GM19324 (cell line): ENCODE measurements around the gene SYCE1.
"Not testable (repeated sequence)": the region's sequence is repeated elsewhere in the genome, so short reads cannot be mapped to it uniquely, and the experiment has no call there.

Source experiments
- ATAC-seq: cut with Tn5 transposase; IDR thresholded peaks from one replicate; pipeline ENCODE4 v1.9.1; 2021; ENCODE audit warnings: mild to moderate bottlenecking, moderate library complexity; ENCODE audit not compliant: unreplicated experiment, low FRiP score

The SYCE1 gene

GRCh38 chr10:133559216-133559615 lies 6.2 kb downstream of the SYCE1 start:
- no peak for ATAC-seq

- ATAC-seq, result no peak
These were observed 8.0 kb downstream of the SYCE1 start for GRCh38 chr10:133557381-133557780.

GRCh38 chr10:133555521-133555920 lies 9.9 kb downstream of the SYCE1 start:
- ATAC-seq, result no peak

GRCh38 chr10:133554600-133554999 lies 10.8 kb downstream of the SYCE1 start:
- ATAC-seq, result no peak

GRCh38 chr10:133544506-133544905 lies 20.9 kb downstream of the SYCE1 start:
- no peak for ATAC-seq

- ATAC-seq, result not testable (repeated sequence)
These were observed 23.9 kb downstream of the SYCE1 start for GRCh38 chr10:133541441-133541975.

GRCh38 chr10:133537546-133538545 lies 27.5 kb downstream of the SYCE1 start:
- ATAC-seq, result no peak

GRCh38 chr10:133536198-133536597 lies 29.2 kb downstream of the SYCE1 start:
- no peak for ATAC-seq

- no peak for ATAC-seq
These were observed 31.0 kb downstream of the SYCE1 start for GRCh38 chr10:133534417-133534816.

- no peak for ATAC-seq
These were observed 32.5 kb downstream of the SYCE1 start for GRCh38 chr10:133532871-133533270.

- no peak for ATAC-seq
These were observed 34.9 kb downstream of the SYCE1 start for GRCh38 chr10:133530506-133530905.

GRCh38 chr10:133529576-133529946 lies 35.8 kb downstream of the SYCE1 start:
- no peak for ATAC-seq

- no peak for ATAC-seq
These were observed 36.4 kb downstream of the SYCE1 start for GRCh38 chr10:133528845-133529575.

GRCh38 chr10:133528296-133528844 lies 37.0 kb downstream of the SYCE1 start:
- ATAC-seq, result no peak

- no peak for ATAC-seq
These were observed 37.6 kb downstream of the SYCE1 start for GRCh38 chr10:133527771-133528271.

- no peak for ATAC-seq
These were observed 38.3 kb downstream of the SYCE1 start, which contains the start of gene CYP2E1 for GRCh38 chr10:133526957-133527588. TSS of gene CYP2E1 (plus strand) at chr10:133527363. CDS start at chr10:133527396, 33 bp downstream.

GRCh38 chr10:133525444-133525843 lies 39.9 kb downstream of the SYCE1 start:
- ATAC-seq, result no peak

- no peak for ATAC-seq
These were observed 41.7 kb downstream of the SYCE1 start for GRCh38 chr10:133523631-133524203.

- peak; percentile 94 for ATAC-seq
These were observed 45.1 kb downstream of the SYCE1 start for GRCh38 chr10:133520193-133520738.
